Activated CD4-positive, CD25-positive, alpha-beta regulatory T cell treated with anti-CD3 and anti-CD28 coated beads, Interleukin-2, amount 50 U/mL, for 72 hours (primary cell): Measurements from ENCODE around the gene MYO10.
"Not testable (repeated sequence)": the region's sequence is repeated elsewhere in the genome, so short reads cannot be mapped to it uniquely, and the experiment has no call there.

Source experiments
- DNase-seq: peaks from one replicate; pipeline ENCODE4 v3.0.0; 2021

MYO10 gene

GRCh38 chr5:16665601-16666000 is 270.5 kb downstream of the MYO10 start:
- no peak for DNase-seq

- DNase-seq, result no peak
Measured at GRCh38 chr5:16664368-16664767, 271.7 kb downstream of the MYO10 start.

GRCh38 chr5:16663840-16664239 is 272.2 kb downstream of the MYO10 start:
- DNase-seq, result no peak

- DNase-seq, result no peak
Measured at GRCh38 chr5:16661713-16662112, 274.4 kb downstream of the MYO10 start.

DNA sequence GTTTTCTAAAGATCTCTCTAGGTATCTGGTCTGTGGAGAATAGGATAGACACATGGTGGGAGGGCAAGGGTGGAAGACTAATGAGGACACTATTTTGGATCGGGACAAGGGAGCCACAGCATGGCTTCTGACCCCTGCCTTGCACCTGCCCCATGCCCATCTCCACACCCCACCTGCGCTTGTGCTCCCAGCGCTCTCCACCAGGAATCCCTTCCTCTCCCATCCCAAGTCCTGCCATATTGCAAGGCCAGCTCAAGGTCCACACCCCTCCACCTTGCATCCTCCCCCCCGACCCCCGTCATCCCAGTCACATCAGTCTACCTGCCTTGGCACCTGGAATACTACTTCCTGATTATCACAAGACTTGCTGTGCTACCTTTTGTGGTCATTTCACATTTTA is 275.1 kb downstream of the MYO10 start:
- DNase-seq, result no peak

GRCh38 chr5:16659536-16659935 is 276.6 kb downstream of the MYO10 start:
- no peak for DNase-seq

DNA sequence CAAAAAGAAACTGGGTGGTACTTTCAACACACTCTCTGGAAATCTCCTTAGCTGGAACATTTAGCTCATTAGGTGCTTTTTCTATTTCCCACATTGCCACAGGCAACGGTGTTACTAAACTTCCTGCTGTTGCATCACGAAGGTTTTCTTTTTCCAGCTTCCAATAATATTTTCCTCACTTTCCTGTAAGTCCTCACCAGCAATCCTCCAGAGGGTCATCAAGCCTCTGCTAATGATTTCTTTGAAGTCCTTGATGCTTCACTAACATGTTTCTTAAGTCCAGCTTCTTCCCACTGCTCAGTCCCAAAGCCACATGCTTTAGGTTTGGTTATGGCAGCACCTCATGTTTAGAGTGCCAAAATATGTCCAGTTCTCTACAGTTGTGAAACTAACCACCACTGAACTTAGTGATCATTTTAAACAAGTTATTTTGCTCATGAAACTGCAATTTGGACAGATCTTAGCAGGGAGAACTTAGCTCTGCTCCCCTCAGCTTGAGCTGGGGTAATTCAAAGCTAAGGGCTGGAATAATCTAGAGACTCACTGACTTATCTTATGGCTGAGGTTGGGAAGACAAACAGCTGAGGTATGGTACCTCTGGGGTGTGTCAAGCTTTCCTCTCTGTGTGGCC is 279.4 kb downstream of the MYO10 start:
- no peak for DNase-seq

DNA sequence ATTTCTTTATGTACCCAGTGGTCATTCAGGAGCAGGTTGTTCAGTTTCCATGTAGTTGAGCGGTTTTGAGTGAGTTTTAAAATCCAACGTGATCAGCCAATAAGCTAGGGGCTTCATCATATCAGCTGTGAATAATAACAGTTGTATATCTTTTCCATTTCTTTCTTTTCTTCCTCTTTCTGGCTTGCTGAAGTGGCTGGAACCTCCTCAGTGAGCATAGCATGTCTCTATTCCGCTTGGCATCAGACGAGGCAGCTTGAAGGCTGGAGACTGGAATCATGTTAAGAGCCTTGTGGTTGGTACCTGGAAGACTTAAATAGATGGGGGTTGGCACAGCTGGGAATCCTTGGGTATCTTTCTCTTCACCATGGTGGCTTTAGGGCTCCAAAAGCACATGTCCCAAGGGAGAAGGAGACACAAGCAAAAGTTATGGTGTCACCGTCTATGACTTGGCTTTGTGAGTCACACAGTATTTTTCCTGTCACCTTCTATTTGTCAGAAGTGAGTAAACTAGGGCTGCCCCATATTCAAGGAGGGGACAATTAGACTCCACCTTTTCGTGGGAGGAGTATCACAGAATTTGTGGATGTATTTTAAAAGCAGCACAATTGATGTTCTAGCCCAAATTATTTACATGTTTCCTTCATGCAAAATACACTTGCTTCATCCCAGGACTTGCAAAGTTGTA is 281.3 kb downstream of the MYO10 start:
- no peak for DNase-seq

- DNase-seq, result not testable (repeated sequence)
Measured at GRCh38 chr5:16648739-16649138, 287.3 kb downstream of the MYO10 start.

DNA sequence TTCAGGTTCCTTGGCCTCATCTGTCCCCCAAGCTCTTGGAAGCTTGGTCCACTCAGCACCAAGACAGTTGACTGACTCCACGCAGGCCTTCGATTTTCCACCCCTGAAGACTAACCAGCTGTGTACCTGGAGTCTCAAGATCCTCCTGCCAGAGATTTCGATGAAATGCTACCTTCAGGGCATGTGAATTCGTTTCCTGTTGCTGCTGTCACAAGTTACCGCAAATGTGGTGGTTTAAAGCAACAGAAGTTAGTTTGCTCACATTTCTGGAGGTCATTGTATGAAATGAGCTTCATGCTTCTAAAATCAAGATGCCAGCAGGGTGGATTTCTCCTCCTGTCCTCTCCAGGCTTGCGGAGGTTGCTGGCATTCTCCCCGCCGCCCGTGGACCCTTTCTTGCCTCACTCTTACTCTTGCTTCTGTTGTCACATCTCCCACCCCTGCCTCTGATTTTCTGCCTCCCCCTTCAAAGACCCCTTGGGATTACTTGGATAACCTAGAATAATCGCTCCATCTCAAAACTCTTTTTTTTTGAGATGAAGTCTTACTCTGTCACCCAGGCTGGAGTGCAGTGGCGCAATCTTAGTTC is 291.7 kb downstream of the MYO10 start:
- no peak for DNase-seq

GRCh38 chr5:16642867-16643266 is 293.2 kb downstream of the MYO10 start:
- DNase-seq, result no peak

DNA sequence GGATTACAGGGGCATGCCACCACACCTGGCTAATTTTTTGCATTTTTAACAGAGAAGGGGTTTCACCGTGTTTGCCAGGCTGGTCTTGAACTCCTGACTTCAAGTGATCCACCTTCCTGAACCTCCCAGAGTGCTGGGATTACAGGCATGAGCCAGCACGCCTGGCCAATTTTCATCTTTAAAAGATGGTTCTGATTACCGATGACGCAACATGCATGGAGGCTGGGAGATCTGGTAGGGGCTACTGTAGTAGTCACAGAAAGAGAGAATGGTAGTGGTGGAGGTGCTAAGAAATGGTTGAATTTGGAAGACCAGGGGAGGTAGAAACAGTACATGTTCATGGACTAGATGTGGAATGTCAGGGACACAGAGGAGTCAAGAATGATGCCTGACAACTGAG is 296.9 kb downstream of the MYO10 start:
- DNase-seq, result no peak

DNA sequence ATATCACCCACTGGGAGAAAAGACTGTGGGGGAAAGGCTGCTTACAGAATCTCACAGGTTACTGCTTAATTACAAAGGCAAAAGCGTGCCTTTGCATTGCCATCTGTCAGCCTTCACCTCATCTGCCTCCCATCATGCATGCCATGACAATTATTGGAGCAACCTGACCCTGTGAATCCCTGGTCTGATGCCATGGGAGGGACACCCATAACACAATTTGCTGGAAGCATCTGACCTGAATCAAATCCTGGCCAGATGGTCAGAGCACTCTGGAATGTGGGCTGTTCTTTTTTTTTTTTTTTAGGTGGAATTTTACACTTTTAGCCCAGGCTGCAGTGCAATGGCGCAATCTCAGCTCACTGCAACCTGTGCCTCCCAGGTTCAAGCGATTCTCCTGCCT is 307.7 kb downstream of the MYO10 start:
- no peak for DNase-seq

- no peak for DNase-seq
Measured at GRCh38 chr5:16626696-16627264, 309.3 kb downstream of the MYO10 start.

- no peak for DNase-seq
Measured at GRCh38 chr5:16625096-16625495, 311.0 kb downstream of the MYO10 start.

DNA sequence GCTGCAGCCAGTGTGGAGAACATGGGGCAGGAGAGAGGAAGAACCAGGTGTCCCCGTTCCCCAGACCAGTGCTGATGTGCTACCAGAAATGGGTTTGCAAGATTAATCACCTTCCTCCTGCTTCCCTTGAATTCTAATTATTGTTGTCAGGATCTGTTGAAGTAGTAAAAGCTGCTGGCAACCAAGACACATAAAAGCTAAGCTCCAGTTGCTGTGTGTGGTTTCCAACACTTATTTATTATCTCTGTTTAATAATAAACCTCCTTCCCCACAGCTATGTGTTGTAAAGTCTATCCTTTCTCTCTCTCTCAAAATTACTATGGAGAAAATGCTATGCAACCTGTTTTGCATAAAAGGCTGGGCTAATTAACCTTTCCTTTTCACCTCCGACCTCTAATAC is 317.0 kb downstream of the MYO10 start:
- DNase-seq, result no peak

- DNase-seq, result no peak
Measured at GRCh38 chr5:16618138-16618897, 317.8 kb downstream of the MYO10 start.

DNA sequence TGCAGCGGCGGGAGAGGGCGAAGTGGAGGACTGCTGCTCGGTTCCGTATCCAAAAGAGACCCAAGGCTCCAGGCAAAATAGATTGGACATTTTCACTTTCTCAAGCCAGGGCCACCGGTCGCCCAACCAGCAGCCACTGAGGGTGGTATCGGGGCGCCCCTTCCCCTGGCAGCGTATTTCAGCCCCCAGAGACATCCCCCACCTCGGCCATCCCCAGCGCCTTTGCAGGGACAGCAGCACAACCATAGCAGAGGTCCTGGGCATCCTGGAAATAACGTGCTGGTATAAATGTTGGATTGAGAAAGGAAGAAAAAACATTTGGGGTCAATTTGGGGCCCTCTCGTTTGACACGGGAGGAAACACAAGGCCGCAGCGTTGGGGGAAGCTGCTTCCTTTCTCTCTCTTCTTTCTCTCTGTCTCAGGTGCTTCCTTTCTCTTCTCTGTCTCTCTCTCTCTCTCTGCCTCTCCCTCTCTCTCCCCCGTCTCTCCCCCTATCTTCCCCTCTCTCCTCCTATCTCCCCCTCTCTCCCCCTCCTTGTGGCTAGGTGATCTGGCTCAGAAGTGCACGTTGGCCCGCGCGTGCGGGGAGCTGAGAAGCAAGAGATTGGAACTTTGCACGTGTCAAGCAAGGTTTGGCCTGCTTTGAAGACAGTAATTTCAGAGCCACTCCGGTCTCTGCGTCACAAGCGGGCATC is 318.7 kb downstream of the MYO10 start:
- DNase-seq, result peak; percentile 40

GRCh38 chr5:16616536-16617273 is 319.4 kb downstream of the MYO10 start, which contains the start of gene RETREG1:
TSS of gene RETREG1 (minus strand) at chr5:16616997. CDS start at chr5:16616971, 26 bp downstream.
- DNase-seq, result peak; percentile 72

DNA sequence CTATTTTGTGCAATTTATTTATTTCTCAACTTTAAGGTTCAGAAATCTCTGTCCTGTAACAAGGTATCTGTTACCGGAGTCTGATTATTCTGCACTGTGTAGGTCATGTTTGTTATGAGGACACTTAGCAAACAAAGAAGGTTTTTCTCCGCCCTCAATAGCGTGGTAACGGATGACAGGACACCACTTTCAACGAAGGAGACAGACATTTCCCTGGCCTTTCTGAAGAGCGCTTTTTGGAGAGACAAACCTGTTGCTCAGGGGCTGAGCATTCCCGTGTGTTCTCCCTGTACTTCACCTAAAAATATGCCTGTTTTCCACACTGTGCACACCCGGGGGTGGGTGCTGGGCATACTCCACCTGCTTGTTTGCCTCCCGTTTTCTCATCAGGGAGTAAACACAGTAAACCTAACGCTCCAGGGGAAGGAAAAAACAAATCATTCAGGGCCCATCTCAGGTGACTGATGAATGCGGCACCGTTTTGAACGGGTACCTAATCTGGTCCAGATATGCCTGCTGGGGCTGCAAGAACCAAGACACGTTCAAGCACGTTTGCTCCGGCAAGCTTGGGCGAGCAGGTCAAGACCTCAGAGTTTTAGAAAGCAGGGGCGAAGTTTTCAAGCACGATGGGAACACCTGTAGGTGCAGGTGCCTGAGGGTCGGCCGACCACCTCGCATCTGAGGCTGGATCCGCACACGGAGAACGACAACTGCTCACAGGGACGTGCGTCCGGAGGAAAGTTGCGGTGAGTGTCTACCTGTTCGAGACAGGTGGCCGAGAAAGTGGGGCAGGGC is 320.1 kb downstream of the MYO10 start:
- no peak for DNase-seq

GRCh38 chr5:16612007-16612406 is 324.1 kb downstream of the MYO10 start:
- no peak for DNase-seq
